ENCODE results near the gene SECISBP2. TPM values are rescaled to one million over a fixed set of nuclear protein-coding genes. Genes with fewer than 3 reads are reported as not detected.
"Not testable (repeated sequence)": the region's sequence is repeated elsewhere in the genome, so short reads cannot be mapped to it uniquely, and the experiment has no call there.

Gene SECISBP2, protein sequence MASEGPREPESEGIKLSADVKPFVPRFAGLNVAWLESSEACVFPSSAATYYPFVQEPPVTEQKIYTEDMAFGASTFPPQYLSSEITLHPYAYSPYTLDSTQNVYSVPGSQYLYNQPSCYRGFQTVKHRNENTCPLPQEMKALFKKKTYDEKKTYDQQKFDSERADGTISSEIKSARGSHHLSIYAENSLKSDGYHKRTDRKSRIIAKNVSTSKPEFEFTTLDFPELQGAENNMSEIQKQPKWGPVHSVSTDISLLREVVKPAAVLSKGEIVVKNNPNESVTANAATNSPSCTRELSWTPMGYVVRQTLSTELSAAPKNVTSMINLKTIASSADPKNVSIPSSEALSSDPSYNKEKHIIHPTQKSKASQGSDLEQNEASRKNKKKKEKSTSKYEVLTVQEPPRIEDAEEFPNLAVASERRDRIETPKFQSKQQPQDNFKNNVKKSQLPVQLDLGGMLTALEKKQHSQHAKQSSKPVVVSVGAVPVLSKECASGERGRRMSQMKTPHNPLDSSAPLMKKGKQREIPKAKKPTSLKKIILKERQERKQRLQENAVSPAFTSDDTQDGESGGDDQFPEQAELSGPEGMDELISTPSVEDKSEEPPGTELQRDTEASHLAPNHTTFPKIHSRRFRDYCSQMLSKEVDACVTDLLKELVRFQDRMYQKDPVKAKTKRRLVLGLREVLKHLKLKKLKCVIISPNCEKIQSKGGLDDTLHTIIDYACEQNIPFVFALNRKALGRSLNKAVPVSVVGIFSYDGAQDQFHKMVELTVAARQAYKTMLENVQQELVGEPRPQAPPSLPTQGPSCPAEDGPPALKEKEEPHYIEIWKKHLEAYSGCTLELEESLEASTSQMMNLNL
- 13.5 and 25.5 TPM in 2 replicates for total RNA-seq (2014; rRNA removed; shearing (Covaris generic))

DNA sequence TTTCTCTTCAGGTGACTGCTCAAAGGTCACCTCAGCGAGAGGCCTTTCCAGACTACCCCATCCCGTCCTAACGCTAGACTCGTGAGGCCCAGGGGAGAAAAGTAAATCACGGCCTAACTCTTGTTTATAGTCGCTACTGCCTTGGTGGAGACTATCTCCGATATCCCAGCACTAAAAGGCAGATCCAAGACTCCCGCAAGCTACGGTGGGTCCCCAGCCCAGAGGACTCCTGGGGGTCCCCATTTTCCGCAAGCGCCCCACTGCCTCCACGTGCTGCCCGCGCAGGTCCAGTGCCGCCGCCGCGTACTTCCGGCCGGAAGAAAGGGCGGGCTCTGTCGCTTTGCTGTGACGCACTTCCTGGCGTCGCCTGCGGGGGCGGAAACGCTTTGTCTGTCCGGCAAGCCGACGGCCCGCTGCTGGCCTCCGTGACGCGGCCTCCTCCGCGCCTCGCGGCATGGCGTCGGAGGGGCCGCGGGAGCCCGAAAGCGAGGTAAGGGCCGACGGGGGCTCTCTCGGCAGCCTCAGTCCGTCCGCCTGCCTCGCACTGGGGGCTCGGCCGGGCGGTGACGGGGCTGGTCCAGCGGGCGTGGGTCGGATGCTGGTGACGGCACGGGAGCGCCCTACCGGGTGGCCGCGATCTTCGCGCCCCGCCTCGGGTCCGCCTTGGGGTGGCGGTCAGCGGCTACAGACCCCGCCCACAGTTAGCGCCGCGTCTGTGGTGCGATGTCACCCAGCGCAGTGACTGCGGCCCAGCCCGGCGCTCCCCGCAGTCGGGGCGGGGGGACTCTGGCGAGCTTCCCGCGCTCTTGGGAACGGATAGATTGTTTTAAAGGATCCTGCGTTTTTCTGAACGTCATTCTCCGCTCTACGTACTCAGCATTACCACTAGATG, at the start of gene SECISBP2:
Gene SECISBP2 (plus strand): TSS at position 378 of the 892 bp plus-strand sequence. CDS start 77 bp downstream, at position 455.
- H3K36me3 ChIP-seq, result peaks cover 49% of the 10 kb centered on the region
- H3K27me3 ChIP-seq (replicated peaks), result no peaks in the 10 kb centered on the region
- DNase-seq (ENCODE audit: low read depth in 1 of 2, low spot score in 2 of 2), result peak; percentile 94 to 99
- H3K4me3 ChIP-seq, result peak within 1 kb of the TSS; percentile 87
- H3K27ac ChIP-seq, result peak within 1 kb of the TSS; percentile 100
- no peaks in the 10 kb centered on the region for H3K9me3 ChIP-seq (replicated peaks)
- peaks cover 21% of the 10 kb centered on the region for H3K4me1 ChIP-seq (replicated peaks)

DNA sequence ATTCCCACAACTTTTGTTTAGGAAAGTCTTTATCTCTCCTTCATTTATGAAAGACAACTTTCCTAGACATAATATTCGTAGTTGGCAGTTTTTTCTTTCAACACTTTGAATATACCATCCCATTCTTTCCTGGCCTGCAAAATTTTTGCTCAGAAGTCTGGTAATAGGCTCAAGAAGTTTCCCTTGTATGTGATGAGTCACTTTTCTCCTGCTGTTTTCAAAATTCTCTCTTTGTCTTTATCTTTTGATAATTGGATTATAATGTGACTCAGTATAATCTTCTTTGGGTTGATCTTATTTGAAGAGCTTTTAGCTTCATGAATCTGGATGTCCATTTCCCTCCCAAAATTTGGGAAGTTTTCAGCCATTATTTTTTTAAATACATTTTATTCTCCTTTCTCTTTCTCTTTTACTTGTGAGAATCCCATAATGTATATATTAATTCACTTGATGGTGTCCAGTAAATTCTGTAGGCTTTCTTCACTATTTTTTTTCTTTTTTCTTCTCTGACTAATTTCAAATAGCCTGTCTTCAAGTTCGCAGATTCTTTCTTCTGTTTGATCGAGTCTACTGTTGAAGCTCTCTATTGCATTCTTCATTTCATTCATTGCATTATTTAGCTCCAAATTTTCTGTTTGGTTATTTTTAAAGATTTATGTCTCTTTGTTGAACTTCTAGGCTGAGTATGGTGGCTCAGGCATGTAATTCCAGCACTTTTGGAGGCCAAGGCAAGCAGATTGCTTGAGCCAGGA, 44.6 kb upstream of the SECISBP2 start:
- no peak for DNase-seq (ENCODE audit: low read depth in 1 of 2, low spot score in 2 of 2)
- no peaks in the 10 kb centered on the region for H3K36me3 ChIP-seq
- no peaks in the 10 kb centered on the region for H3K9me3 ChIP-seq (replicated peaks)
- H3K4me3 ChIP-seq, result no peak overlapping the region
- no peaks in the 10 kb centered on the region for H3K27me3 ChIP-seq (replicated peaks)
- H3K4me1 ChIP-seq (replicated peaks), result no peaks in the 10 kb centered on the region
- H3K27ac ChIP-seq, result no peak overlapping the region

DNA sequence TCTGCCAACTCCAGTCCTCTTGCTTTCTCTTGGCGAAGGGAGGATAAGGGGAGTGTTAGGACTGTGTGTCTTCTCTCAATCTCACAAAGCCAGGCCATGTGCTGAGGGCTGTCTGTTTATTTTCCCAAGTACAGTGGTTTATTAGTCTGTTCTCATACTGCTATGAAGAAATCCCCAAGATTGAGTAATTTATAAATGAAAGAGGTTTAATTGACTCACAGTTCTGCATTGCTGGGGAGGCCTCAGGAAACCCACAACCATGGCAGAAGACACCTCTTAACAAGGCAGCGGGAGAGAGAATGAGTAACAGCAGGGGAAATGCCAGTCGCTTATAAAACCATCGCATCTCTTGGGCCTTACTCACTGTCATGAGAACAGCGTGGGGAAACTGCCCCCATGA, 43.5 kb upstream of the SECISBP2 start:
- Histone ChIP-seq H3K4me1 (replicated peaks) (no peaks in the 10 kb centered on the region), H3K27ac (no peak overlapping the region)

DNA sequence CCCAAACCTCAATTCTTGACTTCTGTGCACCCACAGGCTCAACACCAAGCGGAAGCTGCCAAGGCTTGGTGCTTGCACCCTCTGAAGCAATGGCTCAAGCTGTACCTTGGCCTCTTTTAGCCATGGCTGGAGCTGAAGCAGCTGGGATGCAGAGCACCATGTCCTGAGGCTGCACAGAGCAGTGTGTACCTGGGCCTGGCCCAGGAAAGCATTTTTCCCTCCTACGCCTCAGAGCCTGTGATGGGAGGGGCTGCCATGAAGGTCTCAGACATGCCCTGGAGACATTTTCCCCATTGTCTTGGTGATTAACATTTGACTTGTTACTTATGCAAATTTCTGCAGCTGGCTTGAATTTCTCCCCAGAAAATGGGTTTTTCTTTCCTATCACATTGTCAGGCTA, 42.3 kb upstream of the SECISBP2 start:
- H3K4me1 ChIP-seq (replicated peaks); DNase-seq (ENCODE audit: low read depth in 1 of 2, low spot score in 2 of 2); H3K9me3 ChIP-seq (replicated peaks): not testable (repeated sequence)

More for the DNA sequence above, 43.5 kb upstream of the SECISBP2 start:
- Histone ChIP-seq H3K9me3 (replicated peaks) (no peaks in the 10 kb centered on the region), H3K36me3 (no peaks in the 10 kb centered on the region), H3K4me3 (no peak overlapping the region), H3K27me3 (replicated peaks) (no peaks in the 10 kb centered on the region)
- DNase-seq (ENCODE audit: low read depth in 1 of 2, low spot score in 2 of 2), result no peak

DNA sequence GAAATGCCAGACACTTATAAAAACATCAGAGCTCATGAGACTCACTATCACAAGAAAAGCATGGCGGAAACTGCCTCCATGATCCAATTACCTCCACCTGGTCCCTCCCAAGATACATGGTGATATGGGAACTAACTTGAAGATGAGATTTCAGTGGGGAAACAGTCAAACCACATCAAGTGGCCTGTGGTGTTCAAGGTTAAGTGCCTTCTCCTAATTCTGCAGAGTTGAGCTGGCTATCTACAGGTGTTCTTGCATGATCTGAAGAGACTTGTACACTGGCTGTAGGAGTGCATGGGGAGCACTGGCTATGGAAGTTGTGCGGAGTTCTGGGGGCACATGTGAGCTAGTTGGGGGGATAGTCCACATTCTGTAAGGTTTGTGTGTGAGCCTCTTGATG, 41.3 kb upstream of the SECISBP2 start:
- Histone ChIP-seq H3K9me3 (replicated peaks) (no peaks in the 10 kb centered on the region), H3K27me3 (replicated peaks) (no peaks in the 10 kb centered on the region), H3K4me1 (replicated peaks) (no peaks in the 10 kb centered on the region), H3K4me3 (no peak overlapping the region), H3K36me3 (no peaks in the 10 kb centered on the region), H3K27ac (no peak overlapping the region)
- DNase-seq (ENCODE audit: low read depth in 1 of 2, low spot score in 2 of 2), result no peak

More for the DNA sequence above, 42.3 kb upstream of the SECISBP2 start:
- H3K36me3 ChIP-seq; H3K27ac ChIP-seq; H3K27me3 ChIP-seq (replicated peaks); H3K4me3 ChIP-seq: not testable (repeated sequence)

DNA sequence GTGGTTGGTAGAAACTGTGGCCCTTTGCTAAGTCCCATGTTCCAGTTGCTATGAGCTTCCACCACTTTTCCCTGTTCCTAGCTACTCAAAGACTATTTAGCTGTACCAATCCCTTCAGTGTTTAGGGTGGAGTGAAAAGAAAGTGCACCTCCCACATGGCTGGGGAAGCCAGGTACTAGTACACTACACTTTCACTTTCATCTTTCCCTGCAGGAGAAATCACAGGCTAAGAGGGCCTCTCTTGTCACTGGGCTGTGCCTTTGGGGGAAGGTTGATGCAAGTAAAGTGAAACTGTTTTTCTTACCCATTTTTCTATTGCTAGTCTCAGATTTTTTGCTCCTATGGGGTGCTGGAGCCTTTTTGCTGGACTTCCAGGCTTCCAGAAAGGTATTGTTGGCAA, 40.8 kb upstream of the SECISBP2 start:
- H3K4me3 ChIP-seq, result no peak overlapping the region
- no peak overlapping the region for H3K27ac ChIP-seq
- H3K36me3 ChIP-seq, result no peaks in the 10 kb centered on the region
- no peak for DNase-seq (ENCODE audit: low read depth in 1 of 2, low spot score in 2 of 2)
- no peaks in the 10 kb centered on the region for H3K4me1 ChIP-seq (replicated peaks)
- no peaks in the 10 kb centered on the region for H3K9me3 ChIP-seq (replicated peaks)
- H3K27me3 ChIP-seq (replicated peaks), result no peaks in the 10 kb centered on the region

DNA sequence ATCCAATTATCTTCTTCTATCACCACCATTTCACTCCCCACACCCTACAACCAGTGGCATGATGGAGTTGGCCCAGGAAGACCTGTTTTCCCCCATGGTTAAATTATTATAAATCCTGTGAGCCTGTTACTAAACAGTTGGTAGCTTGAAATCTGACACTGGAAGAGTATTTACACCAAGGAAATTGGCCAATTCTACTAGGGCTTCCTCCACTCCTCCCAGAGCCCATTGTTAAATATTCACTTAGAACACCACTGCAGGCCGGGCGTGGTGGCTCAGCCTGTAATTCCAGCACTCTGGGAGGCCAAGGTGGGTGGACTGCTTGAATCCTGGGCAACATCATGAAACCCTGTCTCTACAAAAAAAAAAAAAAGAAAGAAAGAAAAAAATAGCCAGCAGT, 39.7 kb upstream of the SECISBP2 start:
- no peaks in the 10 kb centered on the region for H3K4me1 ChIP-seq (replicated peaks)
- H3K4me3 ChIP-seq, result no peak overlapping the region
- H3K9me3 ChIP-seq (replicated peaks), result no peaks in the 10 kb centered on the region
- no peaks in the 10 kb centered on the region for H3K36me3 ChIP-seq
- DNase-seq (ENCODE audit: low read depth in 1 of 2, low spot score in 2 of 2), result no peak
- H3K27me3 ChIP-seq (replicated peaks), result no peaks in the 10 kb centered on the region
- no peak overlapping the region for H3K27ac ChIP-seq

DNA sequence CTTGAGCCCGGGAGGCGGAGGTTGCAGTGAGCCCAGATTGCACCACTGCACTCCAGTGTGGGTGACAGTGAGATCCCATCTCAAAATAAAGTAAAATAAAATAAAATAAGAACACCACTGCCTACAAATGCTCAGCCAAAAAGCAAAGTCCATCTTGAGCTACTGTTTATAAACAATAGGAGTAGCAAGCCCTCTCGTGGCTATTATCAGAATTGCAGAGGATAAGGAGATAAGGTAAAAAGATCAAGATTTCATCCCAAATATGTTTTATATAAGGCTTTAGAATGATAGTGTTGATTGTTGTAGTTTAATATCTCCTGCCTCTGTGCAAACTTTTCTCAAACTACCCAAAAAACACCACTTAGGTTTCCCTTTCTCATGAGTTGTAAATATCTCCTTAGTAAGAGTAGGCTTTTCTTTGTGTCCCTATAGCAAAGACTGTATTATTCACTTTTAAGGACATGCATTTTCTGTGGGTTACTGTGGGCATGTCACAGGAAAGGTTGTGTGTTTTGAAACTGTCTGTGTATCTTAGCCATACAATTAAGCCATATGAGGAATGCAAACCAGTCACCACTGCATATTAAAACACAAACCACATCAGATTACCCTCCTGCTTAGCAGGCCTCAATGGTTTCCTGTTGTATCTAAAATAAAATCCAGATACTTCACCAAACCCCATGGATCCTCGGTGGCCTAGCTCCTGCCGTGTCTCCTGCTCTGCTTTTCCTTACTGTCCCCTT, 39.1 kb upstream of the SECISBP2 start:
- DNase-seq (ENCODE audit: low read depth in 1 of 2, low spot score in 2 of 2), result peak in 1 of 2 experiments; percentile 30
- no peak overlapping the region for H3K4me3 ChIP-seq
- no peaks in the 10 kb centered on the region for H3K27me3 ChIP-seq (replicated peaks)
- no peak overlapping the region for H3K27ac ChIP-seq
- no peaks in the 10 kb centered on the region for H3K9me3 ChIP-seq (replicated peaks)
- H3K4me1 ChIP-seq (replicated peaks), result no peaks in the 10 kb centered on the region
- H3K36me3 ChIP-seq, result no peaks in the 10 kb centered on the region

DNA sequence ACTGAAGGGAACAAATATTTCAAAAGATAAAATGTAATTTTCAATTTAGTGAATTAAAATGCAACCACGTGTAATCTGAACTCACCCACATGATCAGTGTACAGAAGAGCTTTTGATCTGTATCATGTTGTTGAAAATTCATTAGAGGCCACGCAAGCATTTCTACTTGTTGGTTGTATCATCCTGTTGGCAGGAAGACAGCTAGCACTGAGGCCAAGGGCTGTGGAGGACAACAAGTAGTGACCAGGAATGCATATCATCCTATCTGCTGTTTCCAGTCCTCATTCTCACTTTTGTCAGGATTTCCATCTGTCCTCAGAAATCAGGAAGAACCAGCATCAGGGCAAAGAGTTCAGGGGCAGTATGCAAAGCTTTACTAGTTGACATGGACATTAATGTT, 37.2 kb upstream of the SECISBP2 start:
- Histone ChIP-seq H3K4me3 (no peak overlapping the region), H3K9me3 (replicated peaks) (no peaks in the 10 kb centered on the region), H3K27me3 (replicated peaks) (no peaks in the 10 kb centered on the region), H3K27ac (no peak overlapping the region), H3K4me1 (replicated peaks) (no peaks in the 10 kb centered on the region), H3K36me3 (no peaks in the 10 kb centered on the region)
- DNase-seq (ENCODE audit: low read depth in 1 of 2, low spot score in 2 of 2), result no peak

DNA sequence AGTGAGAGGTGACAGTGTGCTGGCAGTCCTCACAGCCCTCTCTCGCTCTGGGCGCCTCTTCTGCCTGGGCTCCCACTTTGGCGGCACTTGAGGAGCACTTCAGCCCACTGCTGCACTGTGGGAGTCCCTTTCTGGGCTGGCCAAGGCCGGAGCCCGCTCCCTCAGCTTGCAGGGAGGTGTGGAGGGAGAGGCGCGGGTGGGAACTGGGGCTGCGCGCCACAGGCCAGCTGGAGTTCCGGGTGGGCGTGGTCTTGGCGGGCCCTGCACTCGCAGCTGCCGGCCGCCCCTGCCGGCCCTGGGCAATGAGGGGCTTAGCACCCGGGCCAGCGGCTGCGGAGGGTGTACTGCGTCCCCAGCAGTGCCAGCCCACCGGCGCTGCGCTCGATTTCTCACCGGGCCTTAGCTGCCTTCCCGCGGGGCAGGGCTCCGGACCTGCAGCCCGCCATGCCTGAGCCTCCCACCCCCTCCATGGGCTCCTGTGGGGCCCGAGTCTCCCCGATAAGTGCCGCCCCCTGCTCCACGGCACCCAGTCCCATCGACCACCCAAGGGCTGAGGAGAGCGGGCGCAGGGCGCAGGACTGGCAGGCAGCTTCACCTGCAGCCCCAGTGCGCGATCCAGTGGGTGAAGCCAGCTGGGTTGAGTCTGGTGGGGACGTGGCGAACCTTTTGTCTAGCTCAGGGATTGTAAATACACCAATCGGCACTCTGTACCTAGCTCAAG, 35.9 kb upstream of the SECISBP2 start:
- not testable (repeated sequence) for H3K4me1 ChIP-seq (replicated peaks); H3K4me3 ChIP-seq; H3K27me3 ChIP-seq (replicated peaks); H3K9me3 ChIP-seq (replicated peaks); DNase-seq (ENCODE audit: low read depth in 1 of 2, low spot score in 2 of 2); H3K36me3 ChIP-seq; H3K27ac ChIP-seq

DNA sequence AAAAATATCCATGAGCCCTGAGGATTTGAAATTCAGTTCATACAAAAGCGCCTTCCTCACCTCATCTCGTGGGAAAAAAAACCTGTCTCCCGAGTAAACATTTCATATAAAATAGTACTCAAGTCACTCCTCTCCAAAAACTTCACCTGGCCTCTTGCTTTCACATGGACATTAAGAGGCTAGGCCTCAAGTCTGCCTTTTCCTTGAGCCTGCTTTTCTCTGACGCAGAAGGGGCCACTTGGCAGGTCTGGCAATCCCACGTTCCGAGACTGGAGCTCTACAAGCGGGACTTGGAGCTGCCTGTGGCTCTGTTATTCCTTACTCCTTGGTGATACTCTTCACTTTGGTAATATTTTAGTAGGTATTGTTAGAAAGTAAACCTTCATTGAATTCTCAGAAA, 34.2 kb upstream of the SECISBP2 start:
- Histone ChIP-seq H3K9me3 (replicated peaks) (no peaks in the 10 kb centered on the region), H3K36me3 (no peaks in the 10 kb centered on the region), H3K4me1 (replicated peaks) (no peaks in the 10 kb centered on the region), H3K4me3 (no peak overlapping the region), H3K27ac (no peak overlapping the region), H3K27me3 (replicated peaks) (no peaks in the 10 kb centered on the region)
- DNase-seq (ENCODE audit: low read depth in 1 of 2, low spot score in 2 of 2), result no peak

DNA sequence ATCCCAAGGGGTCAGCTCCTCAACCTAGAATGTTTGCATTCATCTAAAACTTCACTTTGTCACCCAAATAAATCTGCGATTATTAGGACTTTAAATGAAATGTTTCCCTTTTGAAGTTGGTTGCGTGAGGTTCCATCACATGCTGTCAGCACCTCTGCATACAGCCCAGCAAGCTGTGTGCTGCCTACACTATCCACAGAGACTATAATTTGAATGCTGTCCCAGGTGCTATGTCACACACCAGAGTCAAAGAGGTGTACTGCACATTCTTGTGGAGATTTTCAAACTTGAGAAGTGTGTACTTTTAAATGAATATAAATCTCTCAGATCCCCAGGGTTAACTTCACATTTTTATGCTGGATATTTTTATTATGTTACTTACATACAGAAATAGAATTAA, 26.6 kb upstream of the SECISBP2 start:
- no peaks in the 10 kb centered on the region for H3K4me1 ChIP-seq (replicated peaks)
- no peaks in the 10 kb centered on the region for H3K36me3 ChIP-seq
- H3K27me3 ChIP-seq (replicated peaks), result no peaks in the 10 kb centered on the region
- no peak overlapping the region for H3K27ac ChIP-seq
- no peaks in the 10 kb centered on the region for H3K9me3 ChIP-seq (replicated peaks)
- no peak overlapping the region for H3K4me3 ChIP-seq
- no peak for DNase-seq (ENCODE audit: low read depth in 1 of 2, low spot score in 2 of 2)

Measured in SJSA1 (cell line).